GM20000 (cell line): ENCODE measurements around the gene OSBPL8.

Experiments
- DNase-seq: peaks from one replicate; pipeline ENCODE4 v3.0.0; 2012; ENCODE audit warnings: low spot score
- CTCF ChIP-seq: IDR thresholded peaks from 2 replicates; pipeline ENCODE4 v1.5.1; 2012; ENCODE audit warnings: mild to moderate bottlenecking, control low read depth; ENCODE audit errors: extremely low read depth, missing control alignments

The OSBPL8 gene

GRCh38 chr12:76455582-76456345 lies 103.8 kb downstream of the OSBPL8 start:
- peak; percentile 50 for DNase-seq

GRCh38 chr12:76451528-76451927 lies 108.0 kb downstream of the OSBPL8 start:
- TF ChIP-seq CTCF, result no peak

More at GRCh38 chr12:76455582-76456345, 103.8 kb downstream of the OSBPL8 start:
- peak; percentile 27 for TF ChIP-seq CTCF

GRCh38 chr12:76450690-76451089 lies 108.9 kb downstream of the OSBPL8 start:
- TF ChIP-seq CTCF, result no peak
- DNase-seq, result no peak

More at GRCh38 chr12:76451528-76451927, 108.0 kb downstream of the OSBPL8 start:
- no peak for DNase-seq

GRCh38 chr12:76449993-76450392 lies 109.6 kb downstream of the OSBPL8 start:
- TF ChIP-seq CTCF, result no peak
- DNase-seq, result no peak

- no peak for DNase-seq
- no peak for TF ChIP-seq CTCF
Measured at GRCh38 chr12:76449583-76449982, 110.0 kb downstream of the OSBPL8 start.

- no peak for TF ChIP-seq CTCF
- DNase-seq, result no peak
Measured at GRCh38 chr12:76449016-76449415, 110.6 kb downstream of the OSBPL8 start.

- no peak for DNase-seq
- TF ChIP-seq CTCF, result no peak
Measured at GRCh38 chr12:76446090-76446489, 113.5 kb downstream of the OSBPL8 start.
